Right lobe of liver (tissue), 4 donors: ENCODE data around the gene YIF1B.

ENCODE experiments used
- CTCF ChIP-seq, 4 donors: fragments of 200-600 bp in 3 of 4; fragments of 450-650 bp in 1 of 4; IDR thresholded peaks; one replicate each; pipeline versions ENCODE4 v1.5.1 to v1.8.0; 2016 to 2022; ENCODE audit warnings: antibody characterized with exemption in 4 of 4, mild to moderate bottlenecking in 2 of 4
- POLR2A ChIP-seq: fragments of 450-650 bp; IDR thresholded peaks from one replicate; pipeline ENCODE4 v1.6.1; 2017; ENCODE audit warnings: antibody characterized with exemption, mild to moderate bottlenecking
- donor health status: DM: no; HTN: no; CAD: no.
- donor health status: DM: no; HTN: no; CAD: no.
- donor health status: DM: no; HTN: yes; CAD: no.

- TF ChIP-seq POLR2A (no peak), CTCF (IDR thresholded peaks at IDR 0.05) (no peak)
These were observed 40.3 kb upstream of the YIF1B start for GRCh38 chr19:38355728-38356725.
